GM21423 (cell line): ENCODE data around the gene ERBB4.

Experiments used
- ATAC-seq: cut with Tn5 transposase; IDR thresholded peaks from one replicate; pipeline ENCODE4 v1.9.1; 2021; ENCODE audit warnings: mild to moderate bottlenecking, moderate library complexity; ENCODE audit not compliant: unreplicated experiment

ERBB4 gene

GRCh38 chr2:211391189-211391567 is 1147.4 kb downstream of the ERBB4 start:
- no peak for ATAC-seq

GRCh38 chr2:211390536-211391188 is 1147.9 kb downstream of the ERBB4 start:
- ATAC-seq, result no peak

GRCh38 chr2:211387734-211388133 is 1150.9 kb downstream of the ERBB4 start:
- no peak for ATAC-seq

DNA sequence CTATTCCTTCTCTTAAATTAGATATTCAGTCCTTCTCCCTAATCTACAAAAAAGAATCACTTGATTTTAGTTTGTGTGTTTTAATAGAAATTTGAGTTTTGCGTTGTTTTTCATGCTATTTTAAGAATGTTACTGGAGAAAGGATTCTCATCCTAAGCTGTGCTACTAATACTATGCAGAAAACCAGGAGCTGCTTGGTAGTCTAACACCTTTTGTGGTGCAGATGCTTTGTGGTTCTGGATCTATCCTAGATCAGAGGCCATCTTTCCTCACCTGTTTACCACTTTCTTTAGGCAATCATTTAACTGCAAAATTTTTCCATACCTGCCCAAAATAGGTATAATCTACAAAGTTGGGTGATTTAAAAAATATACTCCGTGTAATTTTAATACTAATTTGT is 1158.6 kb downstream of the ERBB4 start:
- ATAC-seq, result no peak

- no peak for ATAC-seq
Observed at GRCh38 chr2:211376410-211376809, 1162.2 kb downstream of the ERBB4 start.

DNA sequence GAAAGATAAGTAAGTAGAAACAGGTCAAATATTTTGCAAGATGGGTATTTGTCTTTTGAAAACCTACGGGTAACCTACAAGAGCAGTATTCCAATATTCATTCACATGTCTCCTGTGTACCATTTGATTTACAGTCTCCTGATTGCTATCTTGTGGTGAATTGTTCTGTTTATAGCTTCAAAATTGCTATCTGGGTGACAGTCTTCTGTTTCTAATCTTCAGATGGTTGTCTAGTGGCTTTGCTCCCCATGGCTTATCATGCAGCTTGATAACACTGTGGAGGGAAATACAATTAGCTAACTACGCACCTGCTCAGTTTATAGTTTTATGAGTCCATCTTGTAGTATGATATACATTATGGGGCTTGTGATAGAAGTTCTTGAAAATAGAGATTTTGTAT is 1165.4 kb downstream of the ERBB4 start:
- ATAC-seq, result no peak

DNA sequence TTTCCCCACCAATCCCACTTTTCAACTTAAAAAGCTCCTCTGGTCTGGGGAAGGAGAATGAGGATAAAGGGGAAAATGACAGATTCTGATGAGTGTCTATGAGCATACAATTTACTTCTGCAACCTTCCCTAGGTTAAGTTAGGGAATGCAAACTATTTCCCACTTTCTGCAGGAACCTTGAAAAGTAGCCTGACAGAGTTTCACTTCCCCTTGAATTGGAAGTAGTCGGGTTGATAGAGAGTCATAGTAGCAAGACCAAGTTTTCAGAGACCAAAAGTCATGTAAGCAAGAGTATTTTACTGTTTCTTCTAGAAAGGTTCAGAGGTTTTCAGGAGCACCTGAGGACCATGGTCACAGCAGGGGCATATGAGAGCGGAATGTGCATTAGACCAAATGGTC is 1167.1 kb downstream of the ERBB4 start:
- no peak for ATAC-seq

- ATAC-seq, result no peak
Observed at GRCh38 chr2:211368467-211368866, 1170.1 kb downstream of the ERBB4 start.

- ATAC-seq, result peak; percentile 96
Observed at GRCh38 chr2:211367711-211368110, 1170.9 kb downstream of the ERBB4 start.

DNA sequence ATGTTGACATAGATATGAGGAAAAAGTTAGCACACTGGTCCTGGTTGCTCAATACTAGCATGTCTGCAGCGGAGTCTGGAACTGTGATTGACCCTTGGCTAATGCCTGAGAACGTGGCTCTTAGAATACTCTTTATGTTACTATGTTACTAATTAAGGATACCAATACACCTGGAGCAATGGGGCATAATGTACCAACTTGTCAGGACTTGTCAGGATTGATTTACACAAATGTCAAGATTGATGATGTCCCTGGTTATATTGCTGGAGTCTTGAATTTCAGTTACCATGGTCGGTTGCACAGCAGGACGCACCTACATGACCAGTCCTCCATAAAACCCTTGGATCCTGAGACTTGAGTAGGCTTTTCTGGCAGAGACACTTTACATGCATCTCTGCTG is 1171.3 kb downstream of the ERBB4 start:
- ATAC-seq, result no peak

GRCh38 chr2:211364911-211365310 is 1173.7 kb downstream of the ERBB4 start:
- no peak for ATAC-seq

- no peak for ATAC-seq
Observed at GRCh38 chr2:211361383-211361782, 1177.2 kb downstream of the ERBB4 start.

GRCh38 chr2:211359347-211359746 is 1179.3 kb downstream of the ERBB4 start:
- no peak for ATAC-seq

DNA sequence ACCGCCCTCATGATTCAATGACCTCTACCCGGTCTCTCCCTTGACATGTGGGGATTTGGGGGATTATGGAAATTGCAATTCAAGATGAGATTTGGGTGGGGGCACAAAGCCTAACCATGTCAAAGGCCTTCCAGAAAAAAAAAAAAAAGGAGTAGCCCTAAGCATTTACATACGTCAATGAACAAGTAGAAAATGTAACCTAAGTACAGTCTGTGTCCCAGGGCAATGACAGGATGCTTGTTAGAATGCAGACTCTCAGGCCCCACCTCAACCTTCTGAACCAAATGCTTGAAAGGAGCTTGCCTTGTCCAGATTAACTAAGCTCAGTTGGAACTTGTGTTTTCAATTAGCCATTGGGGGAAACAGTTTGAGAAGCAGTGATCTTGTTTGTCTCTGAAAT is 1180.1 kb downstream of the ERBB4 start:
- ATAC-seq, result no peak

GRCh38 chr2:211354481-211354880 is 1184.1 kb downstream of the ERBB4 start:
- no peak for ATAC-seq

DNA sequence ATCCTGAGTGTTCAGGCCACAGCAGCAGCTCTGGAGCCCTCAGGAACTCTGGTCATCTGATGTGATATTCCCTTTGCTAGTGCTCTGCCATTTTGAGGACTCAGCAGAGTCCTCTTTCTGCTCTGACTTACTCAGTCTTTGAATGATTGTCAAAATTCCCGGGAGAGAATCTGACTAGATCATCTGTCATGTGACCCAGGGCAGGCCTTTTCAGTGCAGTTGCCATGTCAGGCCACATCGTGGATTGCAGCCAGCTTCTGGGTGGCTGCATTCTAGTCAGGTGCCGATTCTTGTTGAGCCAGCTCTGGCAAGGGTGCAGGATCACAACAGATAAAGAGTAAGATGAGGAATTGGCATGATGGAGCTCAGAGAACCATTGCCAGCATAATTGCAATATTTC is 1186.6 kb downstream of the ERBB4 start:
- no peak for ATAC-seq

- no peak for ATAC-seq
Observed at GRCh38 chr2:211349031-211349430, 1189.6 kb downstream of the ERBB4 start.

GRCh38 chr2:211347328-211347727 is 1191.3 kb downstream of the ERBB4 start:
- no peak for ATAC-seq

DNA sequence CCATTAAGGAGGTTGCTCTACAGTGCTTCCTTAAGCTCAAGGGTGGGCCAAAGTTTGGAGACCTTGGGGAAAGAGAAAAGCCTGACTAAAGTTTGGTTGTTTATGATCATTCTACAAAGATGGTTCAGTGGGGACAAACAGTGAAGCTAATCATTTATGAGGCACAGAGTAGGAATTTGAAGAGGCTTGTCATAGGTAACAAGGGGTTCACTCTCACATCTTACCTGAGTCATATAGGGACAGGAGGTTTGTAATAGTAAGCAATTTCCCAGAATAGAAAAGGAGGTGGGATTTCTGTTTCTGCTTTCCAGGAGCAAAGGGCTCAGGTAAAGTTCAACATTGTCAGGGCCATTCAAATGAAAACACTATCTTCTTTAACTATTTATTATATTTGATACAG is 1194.3 kb downstream of the ERBB4 start:
- no peak for ATAC-seq

GRCh38 chr2:211333377-211333776 is 1205.2 kb downstream of the ERBB4 start:
- no peak for ATAC-seq

GRCh38 chr2:211331736-211332135 is 1206.9 kb downstream of the ERBB4 start:
- ATAC-seq, result no peak

GRCh38 chr2:211329882-211330281 is 1208.7 kb downstream of the ERBB4 start:
- no peak for ATAC-seq

GRCh38 chr2:211329421-211329820 is 1209.2 kb downstream of the ERBB4 start:
- ATAC-seq, result no peak
